Mesenchymal stem cell (in vitro differentiated cells and primary cell): ENCODE results near the gene COBL.

Source experiments
- DNase-seq: peaks from one replicate; pipeline ENCODE4 v3.0.0-alpha.2; 2013
- H2AFZ ChIP-seq: one replicate; pipeline ENCODE4 v1.6.1; 2013; ENCODE audit warnings: low read depth, mild to moderate bottlenecking, control low read depth, inconsistent platforms, low read length, moderate library complexity
- H2AK5ac ChIP-seq: 2 replicates; pipeline ENCODE4 v1.6.1; 2013; ENCODE audit warnings: low read length, moderate library complexity, mild to moderate bottlenecking, inconsistent platforms; ENCODE audit not compliant: severe bottlenecking
- H2BK120ac ChIP-seq: one replicate; pipeline ENCODE4 v1.6.1; 2013; ENCODE audit warnings: low read depth, mild to moderate bottlenecking, inconsistent platforms, low read length, moderate library complexity
- H2BK12ac ChIP-seq, 2 experiments: one replicate each; pipeline ENCODE4 v1.6.1; 2013; ENCODE audit warnings: inconsistent platforms in 2 of 2, low read length in 2 of 2, mild to moderate bottlenecking in 2 of 2, moderate library complexity in 2 of 2, control low read depth in 1 of 2
- H2BK15ac ChIP-seq: one replicate; pipeline ENCODE4 v1.6.1; 2013; ENCODE audit warnings: mild to moderate bottlenecking, low read depth, inconsistent platforms; ENCODE audit not compliant: poor library complexity, severe bottlenecking
- H2BK5ac ChIP-seq: 2 replicates; pipeline ENCODE4 v1.6.1; 2013; ENCODE audit warnings: low read depth, mild to moderate bottlenecking, low read length, control low read depth, inconsistent platforms; ENCODE audit not compliant: poor library complexity, severe bottlenecking
- H3K14ac ChIP-seq, 2 experiments: one replicate each; pipeline ENCODE4 v1.6.1; 2013; ENCODE audit warnings: inconsistent platforms in 2 of 2, low read length in 2 of 2, control low read depth in 1 of 2, mild to moderate bottlenecking in 1 of 2, moderate library complexity in 1 of 2
- H3K18ac ChIP-seq, 2 experiments: one replicate each; pipeline ENCODE4 v1.6.1; 2013; ENCODE audit warnings: inconsistent platforms in 2 of 2, low read length in 2 of 2, control low read depth in 1 of 2, low read depth in 1 of 2, mild to moderate bottlenecking in 1 of 2
- H3K23ac ChIP-seq, 2 experiments: one replicate each; pipeline ENCODE4 v1.6.1; 2013; ENCODE audit warnings: inconsistent platforms in 2 of 2, low read length in 2 of 2, mild to moderate bottlenecking in 2 of 2, moderate library complexity in 2 of 2, control low read depth in 1 of 2
- H3K27ac ChIP-seq: 2 replicates; pipeline ENCODE4 v1.5.1; 2013; ENCODE audit warnings: mild to moderate bottlenecking, moderate library complexity, low read length, control low read depth, inconsistent platforms; ENCODE audit not compliant: poor library complexity, severe bottlenecking
- H3K27me3 ChIP-seq, 2 experiments: 2 replicates each; pipeline versions ENCODE4 v1.6.1 to v1.7.0; 2013; ENCODE audit warnings: low read length in 2 of 2, mild to moderate bottlenecking in 2 of 2, moderate library complexity in 2 of 2, control low read depth in 1 of 2, inconsistent platforms in 1 of 2; ENCODE audit not compliant: control insufficient read depth in 1 of 2, insufficient read depth in 1 of 2
- H3K36me3 ChIP-seq, 2 experiments: 2 replicates each; pipeline versions ENCODE4 v1.6.1 to v1.7.0; 2013; ENCODE audit warnings: low read length in 2 of 2, control low read depth in 1 of 2, inconsistent platforms in 1 of 2, low read depth in 1 of 2, mild to moderate bottlenecking in 1 of 2; ENCODE audit not compliant: insufficient read depth in 2 of 2, control insufficient read depth in 1 of 2
- H3K4ac ChIP-seq, 2 experiments: one replicate each; pipeline ENCODE4 v1.6.1; 2013; ENCODE audit warnings: inconsistent platforms in 2 of 2, low read length in 2 of 2, mild to moderate bottlenecking in 2 of 2, moderate library complexity in 2 of 2, control low read depth in 1 of 2, low read depth in 1 of 2
- H3K4me1 ChIP-seq: 2 replicates; pipeline ENCODE4 v1.6.1; 2013; ENCODE audit warnings: low read depth, low read length, control low read depth; ENCODE audit not compliant: control insufficient read depth, insufficient read depth
- H3K4me2 ChIP-seq: 2 replicates; pipeline ENCODE4 v1.6.1; 2013; ENCODE audit warnings: low read length, mild to moderate bottlenecking, inconsistent platforms; ENCODE audit not compliant: poor library complexity, severe bottlenecking
- H3K4me3 ChIP-seq, 2 experiments: 2 replicates each; pipeline versions ENCODE4 v1.5.1 to v1.7.0; 2013; ENCODE audit warnings: low read length in 2 of 2, mild to moderate bottlenecking in 2 of 2, control low read depth in 1 of 2, low read depth in 1 of 2; ENCODE audit not compliant: insufficient read depth in 1 of 2
- H3K79me1 ChIP-seq: replicated peaks from 2 replicates; pipeline ENCODE4 v1.6.1; 2013; ENCODE audit warnings: mild to moderate bottlenecking, control low read depth, low read length, inconsistent platforms; ENCODE audit not compliant: poor library complexity, severe bottlenecking
- H3K9ac ChIP-seq: 2 replicates; pipeline ENCODE4 v1.7.0; 2013; ENCODE audit warnings: mild to moderate bottlenecking, low read length, moderate library complexity
- H3K9me3 ChIP-seq: 2 replicates; pipeline ENCODE4 v1.7.0; 2013; ENCODE audit warnings: mild to moderate bottlenecking, low read length; ENCODE audit not compliant: control insufficient read depth
- H4K8ac ChIP-seq: one replicate; pipeline ENCODE4 v1.6.1; 2013; ENCODE audit warnings: inconsistent platforms, mild to moderate bottlenecking, low read length, moderate library complexity
- H4K91ac ChIP-seq: one replicate; pipeline ENCODE4 v1.6.1; 2013; ENCODE audit warnings: mild to moderate bottlenecking, low read length, inconsistent platforms
- WGBS: methylation state at CpG from one replicate; pipeline ENCODE4 v1.1.7; 2013; ENCODE audit warnings: mixed read lengths; 5-methylcytosine and 5-hydroxymethylcytosine counted together

COBL gene

GRCh38 chr7:51310131-51310583, 6.5 kb downstream of the COBL start:
- Histone ChIP-seq H3K23ac (no peak overlapping the region), H2BK120ac (no peak overlapping the region), H3K79me1 (no peaks in the 10 kb centered on the region), H3K27ac (no peak overlapping the region), H2BK15ac (no peak overlapping the region), H3K4me3 (no peak overlapping the region), H2AK5ac (no peak overlapping the region), H3K4me2 (no peak overlapping the region), H2BK5ac (no peak overlapping the region), H3K9ac (no peak overlapping the region), H2BK12ac (no peak overlapping the region), H3K27me3 (peaks cover 26 to 50% of the 10 kb centered on the region in 2 experiments), H3K14ac (no peak overlapping the region), H3K36me3 (no peaks in the 10 kb centered on the region), H3K4ac (no peak overlapping the region), H2AFZ (no peak overlapping the region), H3K9me3 (no peaks in the 10 kb centered on the region), H4K8ac (no peak overlapping the region), H4K91ac (no peak overlapping the region), H3K18ac (no peak overlapping the region), H3K4me1 (no peaks in the 10 kb centered on the region)
- WGBS: 85% methylated on average over 3 of the region's 3 CpGs
- DNase-seq: no peak

DNA sequence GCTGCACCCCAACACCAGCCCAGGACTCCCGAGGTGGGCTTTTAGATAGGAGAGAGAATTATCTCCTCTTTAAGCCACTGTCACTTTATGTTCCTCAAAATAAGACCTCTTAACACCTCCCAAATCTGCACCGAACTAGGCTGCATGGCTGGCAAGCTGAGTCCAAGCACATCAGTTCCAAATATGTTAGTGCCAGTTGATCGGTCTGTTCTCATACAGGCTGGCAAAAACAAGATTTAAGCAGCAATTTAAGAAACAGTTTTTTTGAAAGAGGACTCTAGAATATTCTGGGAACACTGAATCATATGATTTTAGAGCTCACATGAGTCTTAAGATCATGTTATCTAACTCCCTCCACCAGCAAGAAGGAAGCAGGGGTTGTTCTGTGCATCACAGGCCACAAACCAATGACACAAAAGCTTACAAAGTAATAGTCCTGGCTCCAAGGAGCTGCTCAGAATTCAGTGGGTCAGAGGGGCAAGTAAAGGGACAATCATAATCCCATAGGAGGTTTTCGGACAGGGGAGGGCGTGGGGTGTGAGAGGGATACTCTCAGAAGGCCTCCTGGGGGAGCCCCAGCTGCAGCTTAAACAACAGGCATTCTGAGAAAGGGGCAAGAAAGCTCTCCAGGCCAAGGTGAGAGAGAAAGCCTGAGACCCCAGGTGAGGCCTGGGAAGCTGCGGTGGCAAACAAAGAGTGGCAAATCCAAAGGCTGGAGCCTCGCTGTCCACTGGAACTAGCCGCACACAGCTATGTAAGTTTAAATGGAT, 7.1 kb downstream of the COBL start:
- Histone ChIP-seq H2BK5ac (no peak overlapping the region), H4K8ac (no peak overlapping the region), H3K4me3 (no peak overlapping the region), H3K36me3 (no peaks in the 10 kb centered on the region), H2AFZ (no peak overlapping the region), H3K79me1 (no peaks in the 10 kb centered on the region), H2AK5ac (no peak overlapping the region), H3K9ac (no peak overlapping the region), H3K4me1 (no peaks in the 10 kb centered on the region), H3K9me3 (no peaks in the 10 kb centered on the region), H4K91ac (no peak overlapping the region), H3K4me2 (no peak overlapping the region), H3K18ac (no peak overlapping the region), H2BK15ac (no peak overlapping the region), H3K27me3 (peaks cover 26 to 50% of the 10 kb centered on the region in 2 experiments), H3K14ac (no peak overlapping the region), H2BK12ac (no peak overlapping the region), H3K27ac (no peak overlapping the region), H2BK120ac (no peak overlapping the region), H3K4ac (no peak overlapping the region), H3K23ac (no peak overlapping the region)
- no peak for DNase-seq
- 81% methylated on average over 8 of the region's 8 CpGs for WGBS

DNA sequence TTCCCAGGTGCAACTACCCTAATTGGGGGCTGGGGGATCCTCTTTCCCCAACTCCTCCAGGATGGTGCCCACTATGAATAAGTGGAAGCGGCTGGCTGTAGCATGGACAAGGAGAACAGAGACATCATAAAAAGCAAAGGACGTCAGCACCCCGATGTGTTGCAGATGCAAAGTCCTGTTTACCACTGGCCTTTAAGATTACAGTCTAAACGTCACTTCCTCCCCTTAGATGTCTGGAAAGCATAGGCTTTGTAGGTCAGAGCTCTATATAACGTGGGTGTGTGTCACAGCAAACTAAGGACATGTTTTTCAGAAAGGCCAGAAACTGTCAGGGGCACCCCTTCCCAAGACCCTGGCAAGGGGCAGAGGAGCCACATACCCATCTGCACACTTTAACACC, 7.9 kb downstream of the COBL start:
- Histone ChIP-seq H3K18ac (no peak overlapping the region), H3K4me2 (no peak overlapping the region), H3K14ac (no peak overlapping the region), H3K9me3 (no peaks in the 10 kb centered on the region), H4K91ac (no peak overlapping the region), H3K79me1 (no peaks in the 10 kb centered on the region), H2BK120ac (no peak overlapping the region), H3K4me1 (no peaks in the 10 kb centered on the region), H2BK5ac (no peak overlapping the region), H3K27me3 (peaks cover 19 to 46% of the 10 kb centered on the region in 2 experiments), H3K9ac (no peak overlapping the region), H2BK12ac (no peak overlapping the region), H3K4me3 (no peak overlapping the region), H2BK15ac (no peak overlapping the region), H3K4ac (no peak overlapping the region), H3K27ac (no peak overlapping the region), H4K8ac (no peak overlapping the region), H3K36me3 (no peaks in the 10 kb centered on the region), H2AFZ (no peak overlapping the region), H2AK5ac (no peak overlapping the region), H3K23ac (no peak overlapping the region)
- WGBS: 57% methylated on average over 5 of the region's 5 CpGs
- no peak for DNase-seq

GRCh38 chr7:51308265-51308664, 8.3 kb downstream of the COBL start:
- H3K18ac ChIP-seq: no peak overlapping the region
- 71% methylated on average over 4 of the region's 4 CpGs for WGBS
- H2AFZ ChIP-seq: no peak overlapping the region
- no peaks in the 10 kb centered on the region for H3K4me1 ChIP-seq
- H3K9me3 ChIP-seq: no peaks in the 10 kb centered on the region
- no peak overlapping the region for H3K27ac ChIP-seq
- no peak overlapping the region for H2AK5ac ChIP-seq
- H3K14ac ChIP-seq: no peak overlapping the region
- peaks cover 15 to 49% of the 10 kb centered on the region in 2 experiments for H3K27me3 ChIP-seq
- H3K23ac ChIP-seq: no peak overlapping the region
- no peak for DNase-seq
- H3K4ac ChIP-seq: no peak overlapping the region
- H2BK5ac ChIP-seq: no peak overlapping the region
- no peaks in the 10 kb centered on the region for H3K36me3 ChIP-seq
- no peak overlapping the region for H4K8ac ChIP-seq
- no peak overlapping the region for H2BK120ac ChIP-seq
- H4K91ac ChIP-seq: no peak overlapping the region
- H3K9ac ChIP-seq: no peak overlapping the region
- H3K4me2 ChIP-seq: no peak overlapping the region
- H2BK15ac ChIP-seq: no peak overlapping the region
- H3K4me3 ChIP-seq: no peak overlapping the region
- no peaks in the 10 kb centered on the region for H3K79me1 ChIP-seq
- H2BK12ac ChIP-seq: no peak overlapping the region
